Glomerular visceral epithelial cell (primary cell): ENCODE data around the gene TMIGD1.

Experiments
- DNase-seq: peaks from one replicate; pipeline ENCODE4 v3.0.0-alpha.2; 2016; ENCODE audit errors: extremely low spot score

TMIGD1 gene

GRCh38 chr17:30333503-30334360 lies at the start of gene TMIGD1:
TMIGD1 (minus strand) TSS chr17:30334057; CDS start chr17:30332133, 1,924 bp downstream.
- DNase-seq, result no peak

GRCh38 chr17:30382345-30382744 lies 48.5 kb upstream of the TMIGD1 start:
- no peak for DNase-seq

GRCh38 chr17:30381340-30381659 lies 47.4 kb upstream of the TMIGD1 start:
- DNase-seq, result no peak

GRCh38 chr17:30380643-30381339 lies 46.9 kb upstream of the TMIGD1 start:
- DNase-seq, result no peak

- peak; percentile 19 for DNase-seq
These were observed 46.1 kb upstream of the TMIGD1 start for GRCh38 chr17:30379903-30380381.

- no peak for DNase-seq
These were observed 45.5 kb upstream of the TMIGD1 start for GRCh38 chr17:30379303-30379902.

GRCh38 chr17:30378825-30379302 lies 45.0 kb upstream of the TMIGD1 start, which contains the start of gene CPD:
CPD (plus strand) TSS chr17:30378927; CDS start chr17:30378981, 54 bp downstream.
- peak; percentile 95 for DNase-seq

- no peak for DNase-seq
These were observed 44.5 kb upstream of the TMIGD1 start for GRCh38 chr17:30378241-30378824.

GRCh38 chr17:30377574-30378240 lies 43.9 kb upstream of the TMIGD1 start:
- no peak for DNase-seq

GRCh38 chr17:30376621-30377452 lies 43.0 kb upstream of the TMIGD1 start:
- no peak for DNase-seq

- DNase-seq, result no peak
These were observed 41.8 kb upstream of the TMIGD1 start for GRCh38 chr17:30375661-30376060.

GRCh38 chr17:30372755-30373154 lies 38.9 kb upstream of the TMIGD1 start:
- peak; percentile 42 for DNase-seq

- DNase-seq, result no peak
These were observed 36.1 kb upstream of the TMIGD1 start for GRCh38 chr17:30369995-30370394.

- no peak for DNase-seq
These were observed 35.3 kb upstream of the TMIGD1 start for GRCh38 chr17:30368912-30369720.

GRCh38 chr17:30366536-30366935 lies 32.7 kb upstream of the TMIGD1 start:
- DNase-seq, result no peak

GRCh38 chr17:30363715-30364202 lies 29.9 kb upstream of the TMIGD1 start:
- peak; percentile 87 for DNase-seq

GRCh38 chr17:30361766-30362279 lies 28.0 kb upstream of the TMIGD1 start:
- no peak for DNase-seq

GRCh38 chr17:30360086-30360808 lies 26.4 kb upstream of the TMIGD1 start:
- no peak for DNase-seq
